ENCODE data around the gene GBA2. TPM values are rescaled to one million over a fixed set of nuclear protein-coding genes. Genes with fewer than 3 reads are reported as not detected.
A peak's percentile ranks its signal among the peaks of the same experiment; 100 is the strongest.

GBA2 gene
- total and polyA plus RNA-seq, 2 experiments from 2014 or later: 32.1 to 80.1 TPM

DNA sequence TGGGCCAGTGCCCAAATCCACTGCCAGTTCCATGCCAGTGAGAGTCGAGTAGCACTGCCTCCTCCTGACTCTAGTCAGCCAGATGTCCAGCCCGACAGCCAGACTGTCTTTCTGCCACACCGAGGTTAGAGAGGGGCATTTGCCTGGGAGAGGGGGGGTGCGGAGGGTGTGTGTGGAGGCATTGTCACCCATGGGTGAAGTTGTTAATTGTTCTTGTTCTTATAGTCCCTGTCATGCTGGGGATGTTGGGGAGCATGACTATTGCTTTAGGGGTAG, 1.2 kb upstream of the GBA2 start (continued):
- TF ChIP-seq, protein P1, sequence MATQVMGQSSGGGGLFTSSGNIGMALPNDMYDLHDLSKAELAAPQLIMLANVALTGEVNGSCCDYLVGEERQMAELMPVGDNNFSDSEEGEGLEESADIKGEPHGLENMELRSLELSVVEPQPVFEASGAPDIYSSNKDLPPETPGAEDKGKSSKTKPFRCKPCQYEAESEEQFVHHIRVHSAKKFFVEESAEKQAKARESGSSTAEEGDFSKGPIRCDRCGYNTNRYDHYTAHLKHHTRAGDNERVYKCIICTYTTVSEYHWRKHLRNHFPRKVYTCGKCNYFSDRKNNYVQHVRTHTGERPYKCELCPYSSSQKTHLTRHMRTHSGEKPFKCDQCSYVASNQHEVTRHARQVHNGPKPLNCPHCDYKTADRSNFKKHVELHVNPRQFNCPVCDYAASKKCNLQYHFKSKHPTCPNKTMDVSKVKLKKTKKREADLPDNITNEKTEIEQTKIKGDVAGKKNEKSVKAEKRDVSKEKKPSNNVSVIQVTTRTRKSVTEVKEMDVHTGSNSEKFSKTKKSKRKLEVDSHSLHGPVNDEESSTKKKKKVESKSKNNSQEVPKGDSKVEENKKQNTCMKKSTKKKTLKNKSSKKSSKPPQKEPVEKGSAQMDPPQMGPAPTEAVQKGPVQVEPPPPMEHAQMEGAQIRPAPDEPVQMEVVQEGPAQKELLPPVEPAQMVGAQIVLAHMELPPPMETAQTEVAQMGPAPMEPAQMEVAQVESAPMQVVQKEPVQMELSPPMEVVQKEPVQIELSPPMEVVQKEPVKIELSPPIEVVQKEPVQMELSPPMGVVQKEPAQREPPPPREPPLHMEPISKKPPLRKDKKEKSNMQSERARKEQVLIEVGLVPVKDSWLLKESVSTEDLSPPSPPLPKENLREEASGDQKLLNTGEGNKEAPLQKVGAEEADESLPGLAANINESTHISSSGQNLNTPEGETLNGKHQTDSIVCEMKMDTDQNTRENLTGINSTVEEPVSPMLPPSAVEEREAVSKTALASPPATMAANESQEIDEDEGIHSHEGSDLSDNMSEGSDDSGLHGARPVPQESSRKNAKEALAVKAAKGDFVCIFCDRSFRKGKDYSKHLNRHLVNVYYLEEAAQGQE (IDR thresholded peaks at IDR 0.05; ENCODE audit: unreplicated experiment): no peak
- no peak for TF ChIP-seq EZH2 (IDR thresholded peaks at IDR 0.05; ENCODE audit: low read depth, unreplicated experiment)

- Mint-ChIP-seq H3K27ac (peak overlapping the region; percentile 88), H3K9me3 (no peaks in the 10 kb centered on the region), H3K27me3 (ENCODE audit: insufficient read depth, low read depth, poor library complexity) (peaks cover 6% of the 10 kb centered on the region), H3K4me3 (peak overlapping the region; percentile 90), H3K4me1 (peaks cover 24% of the 10 kb centered on the region), H3K36me3 (ENCODE audit: low read depth) (peaks cover 36% of the 10 kb centered on the region)
- DNase-seq (ENCODE audit: low spot score) (peak; percentile 70), ATAC-seq (peak; percentile 46)
- Histone ChIP-seq H3K79me2 (replicated peaks; ENCODE audit: insufficient read depth) (peaks cover 40% of the 10 kb centered on the region), H3K4me3 (peak overlapping the region; percentile 100), H3K27ac (ENCODE audit: low read depth) (0 out of 2 replicates have a peak overlapping the region, but pooled peaks have one; percentile 55), H3K36me3 (ENCODE audit: insufficient read depth) (peaks cover 8% of the 10 kb centered on the region), H3K4me2 (peak overlapping the region; percentile 99), H3K9me2 (ENCODE audit: insufficient read depth) (no peaks in the 10 kb centered on the region), H3K27me3 (ENCODE audit: insufficient read depth) (no peaks in the 10 kb centered on the region), H3K4me1 (ENCODE audit: insufficient read depth) (peaks cover 30% of the 10 kb centered on the region), H4K20me1 (replicated peaks; ENCODE audit: insufficient read depth) (peaks cover 30% of the 10 kb centered on the region), H2AFZ (peak overlapping the region; percentile 97), H3F3A (replicated peaks; ENCODE audit: low read depth) (peaks cover 13% of the 10 kb centered on the region)
- TF ChIP-seq ETS1 (IDR thresholded peaks at IDR 0.05): no peak
- no peak for TF ChIP-seq ZNF331 (CRISPR knock-in tag; IDR thresholded peaks at IDR 0.05; ENCODE audit: low read depth)
- TF ChIP-seq, protein P1 (IDR thresholded peaks at IDR 0.05; ENCODE audit: unreplicated experiment): no peak
- no peak for TF ChIP-seq POLR2AphosphoS5 (IDR thresholded peaks at IDR 0.05; ENCODE audit: low read depth)
- TF ChIP-seq STAT1 (IDR thresholded peaks at IDR 0.05; ENCODE audit: unreplicated experiment): no peak
- no peak for TF ChIP-seq NANOG (IDR thresholded peaks at IDR 0.05; ENCODE audit: borderline replicate concordance)
- no peak for TF ChIP-seq CREB1 (CRISPR knock-in tag; IDR thresholded peaks at IDR 0.05; ENCODE audit: low read depth)
- TF ChIP-seq ZNF462 (CRISPR knock-in tag; IDR thresholded peaks at IDR 0.05): no peak
- no peak for TF ChIP-seq EZH2 (IDR thresholded peaks at IDR 0.05; ENCODE audit: low read depth, unreplicated experiment)
- no peak for TF ChIP-seq EZH2phosphoT487 (IDR thresholded peaks at IDR 0.05; ENCODE audit: unreplicated experiment)
Observed at GRCh38 chr9:35749515-35750255, 657 bp upstream of the GBA2 start.

All from GM23338 (cell line).